HG03045 (cell line): Measurements from ENCODE around the gene KAT2A.

Experiments
- ATAC-seq: cut with Tn5 transposase; IDR thresholded peaks from one replicate; pipeline ENCODE4 v1.9.1; 2021; ENCODE audit warnings: mild to moderate bottlenecking, moderate library complexity; ENCODE audit not compliant: unreplicated experiment

The KAT2A gene

GRCh38 chr17:42135664-42136653, 14.8 kb upstream of the KAT2A start:
- no peak for ATAC-seq

DNA sequence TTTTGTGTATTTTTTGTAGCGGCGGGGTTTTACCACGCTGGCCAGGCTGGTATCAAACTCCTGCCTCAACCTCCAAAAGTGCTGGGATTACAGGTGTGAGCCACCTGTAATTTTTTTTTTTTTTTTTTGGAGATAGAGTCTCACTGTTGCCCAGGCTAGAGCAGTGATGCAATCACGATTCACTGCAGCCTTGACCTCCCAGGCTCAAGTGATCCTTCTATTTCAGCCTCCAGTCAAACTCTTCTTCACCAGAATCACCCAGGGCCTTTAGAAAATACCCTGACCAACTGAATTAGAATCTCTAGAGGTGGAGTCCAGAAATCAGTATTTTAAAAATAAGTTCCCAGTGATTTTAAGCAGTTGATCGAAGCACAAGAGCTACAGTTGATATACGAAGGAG, 14.0 kb upstream of the KAT2A start:
- no peak for ATAC-seq

DNA sequence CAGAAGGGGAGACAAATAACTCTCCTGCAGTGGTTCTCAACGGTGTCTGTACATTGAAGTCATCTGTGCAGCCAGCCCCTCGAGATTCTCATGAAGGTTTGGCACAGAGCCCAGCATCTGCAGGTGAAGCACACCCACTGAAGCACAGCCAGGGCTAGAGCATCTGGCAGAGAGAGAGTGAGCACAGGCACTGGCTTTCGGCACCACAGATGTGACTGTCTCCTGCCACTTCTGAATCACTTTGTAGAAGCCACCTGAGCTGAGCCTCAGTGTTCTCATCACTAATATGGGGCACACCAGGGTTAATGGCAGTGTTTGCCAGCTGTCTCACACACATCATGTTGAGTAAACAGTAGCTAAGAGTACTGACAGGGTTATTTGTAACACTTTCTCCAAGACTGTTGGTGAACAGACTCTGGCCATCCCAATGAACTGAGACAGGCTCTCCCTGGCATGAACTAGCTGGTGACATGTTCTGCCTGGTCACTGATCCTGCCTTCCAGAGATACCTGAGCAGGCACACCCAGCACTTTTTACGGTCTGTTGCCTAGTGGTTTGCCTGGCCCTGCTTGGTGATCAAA, 12.4 kb upstream of the KAT2A start:
- ATAC-seq: no peak

- ATAC-seq: no peak
Measured at GRCh38 chr17:42132941-42133340, 11.8 kb upstream of the KAT2A start.

DNA sequence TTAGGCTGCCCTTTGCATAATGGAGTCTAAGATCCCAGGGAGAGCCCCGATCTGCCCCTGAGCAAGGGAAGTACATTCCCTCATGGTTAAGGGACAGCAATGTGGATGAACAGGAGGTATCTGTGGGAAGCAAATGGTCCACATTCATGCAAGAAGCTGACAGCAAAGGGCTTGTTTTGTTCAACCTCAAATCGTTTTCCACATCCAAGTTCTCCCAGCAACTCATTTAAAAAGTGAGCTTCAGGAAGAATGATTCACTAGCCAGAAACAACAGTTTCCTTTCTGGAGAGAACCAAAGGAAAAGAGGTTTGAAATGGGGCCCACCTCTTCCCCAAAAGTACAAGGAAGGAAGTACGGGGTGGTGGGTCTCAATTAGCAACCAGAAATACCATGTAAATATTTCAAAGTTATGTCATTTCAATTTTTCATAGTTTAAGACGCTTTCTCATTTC, 10.8 kb upstream of the KAT2A start:
- ATAC-seq: no peak

DNA sequence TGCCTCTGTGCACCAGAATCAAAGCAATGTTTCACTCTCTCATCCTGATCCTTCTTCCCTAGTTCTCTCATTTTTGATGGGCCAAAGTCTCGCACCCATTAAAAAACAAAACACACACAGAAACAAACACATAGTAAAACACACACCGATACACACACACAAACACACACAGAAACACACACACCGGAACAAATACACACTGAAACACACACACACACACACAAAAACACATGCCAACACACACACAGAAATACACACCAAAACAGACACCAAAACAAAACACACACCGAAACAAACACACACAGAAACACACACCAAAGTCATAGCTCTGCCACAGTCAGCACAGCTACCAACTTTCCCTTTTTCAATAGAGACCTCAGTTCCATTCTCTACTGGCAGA, 10.1 kb upstream of the KAT2A start:
- ATAC-seq: no peak

- no peak for ATAC-seq
Measured at GRCh38 chr17:42130310-42130936, 9.3 kb upstream of the KAT2A start.

DNA sequence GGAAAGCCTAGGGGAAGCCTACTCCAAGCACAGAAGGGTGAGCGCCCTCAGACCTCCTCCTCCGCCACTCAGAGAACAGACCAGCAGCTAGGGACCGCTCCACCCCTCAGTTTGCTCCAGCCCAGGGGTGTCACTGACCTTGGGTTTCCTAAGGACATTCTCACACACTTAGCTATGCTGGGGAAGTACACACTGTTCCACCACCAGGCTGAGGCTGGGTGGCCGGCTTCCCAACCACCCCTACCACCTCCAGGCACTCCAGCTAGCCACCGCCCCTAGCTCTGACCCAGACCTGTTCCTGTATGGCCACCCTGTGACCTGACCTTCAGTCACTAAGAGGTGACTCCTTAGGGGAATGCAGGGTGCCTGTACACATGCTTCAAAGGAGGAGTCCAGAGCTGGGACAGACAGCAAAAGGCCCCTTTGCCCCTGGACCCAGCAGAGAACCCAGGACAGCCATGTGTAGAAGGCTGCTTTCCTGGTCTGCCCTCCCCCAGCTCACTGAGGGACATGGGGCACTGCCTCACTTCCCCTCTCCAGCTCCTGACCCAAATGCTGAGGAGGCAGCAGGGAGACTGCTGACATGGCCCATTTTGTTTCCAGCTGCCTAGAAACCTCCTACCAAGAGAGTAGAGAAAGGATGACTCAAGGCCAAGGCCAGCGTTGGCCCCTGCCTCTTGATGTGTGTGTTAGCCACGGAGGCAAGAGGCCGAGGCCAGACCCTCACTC, 8.1 kb upstream of the KAT2A start:
- ATAC-seq: no peak

DNA sequence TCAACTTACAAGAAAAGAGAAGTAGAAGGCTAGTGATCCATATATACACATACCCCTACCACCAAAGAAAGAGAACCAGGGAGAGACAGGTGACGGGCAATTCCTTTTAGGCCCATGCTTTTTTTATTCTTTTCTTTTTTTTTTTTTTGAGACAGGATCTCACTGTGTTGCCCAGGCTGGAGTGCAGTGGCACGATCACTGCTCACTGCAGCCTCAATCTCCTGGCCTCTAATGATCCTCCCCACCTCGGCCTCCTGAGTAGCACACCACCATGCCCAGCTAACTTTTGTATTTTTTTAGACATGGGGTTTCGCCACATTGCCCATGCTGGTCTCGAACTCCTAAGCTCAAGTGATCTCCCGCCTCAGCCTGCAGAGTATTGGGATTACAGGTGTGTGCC, 6.2 kb upstream of the KAT2A start:
- ATAC-seq: no peak

- no peak for ATAC-seq
Measured at GRCh38 chr17:42126836-42127235, 5.7 kb upstream of the KAT2A start.

- ATAC-seq: no peak
Measured at GRCh38 chr17:42125565-42125964, 4.4 kb upstream of the KAT2A start.

DNA sequence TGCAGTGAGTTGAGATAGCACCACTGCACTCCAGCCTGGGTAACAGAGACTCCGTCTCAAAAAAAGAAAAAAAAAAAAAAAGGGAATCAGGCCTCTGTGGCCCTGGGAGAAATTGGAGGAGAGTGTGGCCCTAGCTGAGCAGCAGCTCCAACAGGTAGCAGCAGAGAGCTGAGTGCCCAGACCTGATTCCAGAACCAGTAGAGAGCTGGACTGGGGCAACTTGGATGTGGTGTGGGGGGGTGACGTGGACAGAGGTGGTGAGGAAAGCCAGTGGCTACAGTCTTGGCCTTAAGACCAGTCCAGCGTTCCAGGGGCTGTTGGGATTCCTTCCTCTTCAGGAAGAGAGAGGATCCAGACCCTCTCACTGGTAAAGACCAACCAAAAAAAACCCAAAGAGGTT, 3.1 kb upstream of the KAT2A start:
- ATAC-seq: no peak

DNA sequence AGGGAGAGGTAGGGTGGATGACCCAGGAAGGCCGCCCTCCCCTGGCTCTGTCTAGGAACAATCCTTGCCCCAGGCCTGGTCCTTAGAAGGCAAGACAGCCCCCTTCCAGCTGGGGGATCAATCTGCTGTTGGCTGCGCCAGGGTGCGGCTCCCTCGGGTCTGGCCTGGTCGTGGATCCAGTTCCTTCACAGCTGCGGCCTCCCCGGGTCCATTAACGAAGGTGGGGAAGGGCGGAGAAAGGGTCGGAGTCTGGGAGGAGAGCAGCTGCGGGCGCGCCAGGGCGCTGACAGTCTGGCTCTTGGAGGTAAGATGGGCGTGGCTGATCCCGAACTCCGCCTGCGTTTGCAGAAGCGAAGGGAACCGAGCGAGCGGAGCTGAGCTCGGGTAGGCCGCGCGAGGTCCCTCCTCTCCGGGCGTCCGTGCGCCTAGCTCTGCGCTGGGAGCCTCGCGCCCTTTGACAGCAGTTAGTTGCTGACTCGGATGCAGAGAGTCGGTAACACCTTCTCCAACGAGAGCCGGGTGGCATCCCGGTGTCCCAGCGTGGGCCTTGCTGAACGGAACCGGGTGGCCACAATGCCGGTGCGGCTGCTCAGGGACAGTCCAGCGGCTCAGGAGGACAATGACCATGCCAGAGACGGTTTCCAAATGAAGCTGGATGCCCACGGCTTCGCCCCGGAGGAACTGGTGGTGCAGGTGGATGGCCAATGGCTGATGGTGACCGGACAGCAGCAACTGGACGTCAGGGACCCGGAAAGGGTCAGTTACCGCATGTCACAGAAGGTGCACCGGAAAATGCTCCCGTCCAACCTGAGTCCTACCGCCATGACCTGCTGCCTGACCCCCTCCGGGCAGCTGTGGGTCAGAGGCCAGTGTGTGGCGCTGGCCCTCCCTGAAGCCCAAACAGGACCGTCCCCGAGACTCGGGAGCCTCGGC, 1.5 kb upstream of the KAT2A start, which contains the start of gene HSPB9:
Gene HSPB9 (plus strand): TSS at position 434 of the 933 bp plus-strand sequence. CDS start 47 bp downstream, at position 481.
- no peak for ATAC-seq

DNA sequence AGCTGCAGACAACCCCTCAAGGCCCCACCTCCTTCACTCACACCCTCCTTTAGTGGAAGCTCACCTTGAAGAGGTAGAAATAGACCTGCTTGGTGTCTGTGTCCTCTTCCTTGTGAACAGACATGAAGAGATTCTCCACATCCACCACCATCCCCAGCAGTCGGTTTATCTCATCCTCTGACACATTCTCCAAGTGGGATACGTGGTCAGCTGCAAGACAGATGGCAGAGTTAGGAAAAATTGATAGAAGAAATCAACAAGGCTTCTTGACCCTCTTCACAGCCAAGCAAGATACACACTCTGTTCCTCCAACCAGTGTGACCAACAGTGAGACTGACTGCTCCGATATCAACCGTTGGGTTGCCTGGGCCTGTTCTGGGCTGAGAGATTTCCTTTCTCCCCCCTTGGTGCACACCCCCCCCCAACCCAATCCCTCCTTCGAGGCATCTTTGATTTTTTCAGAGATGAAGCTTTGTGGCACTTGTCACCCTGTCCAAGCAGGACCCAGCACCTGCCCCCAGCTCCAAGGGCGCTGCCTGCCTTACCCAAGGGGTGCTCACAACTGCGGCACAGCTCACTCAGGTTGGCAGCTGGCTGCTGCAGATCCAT, 902 bp downstream of the KAT2A start:
- no peak for ATAC-seq

DNA sequence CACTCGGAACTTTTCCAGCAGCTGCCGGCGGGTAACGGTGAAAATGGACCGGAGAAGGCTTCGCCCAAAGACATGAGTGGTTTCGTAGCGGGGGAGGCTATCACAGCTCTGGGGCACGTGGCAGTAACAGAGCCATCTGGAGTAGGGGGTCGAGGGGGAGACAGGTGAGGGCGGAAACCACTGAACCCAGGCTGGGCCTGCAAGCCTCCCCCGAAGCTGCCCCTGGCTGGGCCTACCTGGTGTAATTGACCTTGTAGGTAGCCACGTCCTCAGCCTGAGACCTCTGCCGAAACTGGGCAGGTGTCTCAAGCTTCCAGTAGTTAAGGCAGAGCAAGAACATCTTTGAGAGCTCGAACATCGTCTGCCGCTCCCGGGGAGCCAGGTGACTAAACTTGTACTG, 1.9 kb downstream of the KAT2A start:
- ATAC-seq: no peak

DNA sequence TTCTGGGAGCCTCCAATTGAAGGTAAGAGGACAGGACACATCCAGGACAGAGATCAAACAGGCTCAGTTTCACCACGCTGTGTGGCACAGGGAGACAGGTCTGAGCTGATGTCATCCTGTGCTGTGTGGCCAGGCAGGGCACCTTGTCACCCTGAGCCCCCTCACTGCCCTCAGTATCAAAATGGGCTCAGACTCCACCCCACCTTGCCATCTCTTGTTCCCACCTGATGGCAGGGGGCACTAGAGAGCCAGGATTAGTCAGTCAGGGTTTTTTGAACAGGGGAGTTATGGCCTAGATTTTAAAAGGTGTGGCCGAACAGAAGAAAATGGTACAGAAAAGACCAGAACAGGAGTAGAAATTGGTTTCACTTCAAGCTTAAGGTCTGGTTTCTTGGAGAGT, 2.6 kb downstream of the KAT2A start:
- ATAC-seq: no peak

DNA sequence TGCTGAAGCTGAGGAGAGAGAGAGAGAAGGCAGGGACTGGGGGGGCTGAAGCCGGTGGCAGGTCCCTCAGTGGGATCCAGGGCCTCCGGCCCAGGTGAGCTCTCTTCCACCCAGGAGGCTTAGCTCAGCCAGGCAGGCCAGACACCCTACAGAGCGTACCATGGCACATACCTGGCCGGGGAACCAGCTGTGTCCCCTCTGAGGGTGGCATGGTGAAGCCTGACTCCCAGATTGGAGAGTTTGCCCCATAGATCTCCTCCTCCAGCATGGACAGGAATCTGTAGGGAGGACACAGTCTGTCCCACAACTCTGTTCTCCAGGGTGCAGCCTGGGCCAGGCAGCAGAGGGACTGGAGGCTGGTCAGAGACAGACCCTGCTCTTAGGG, 3.0 kb downstream of the KAT2A start:
- no peak for ATAC-seq

DNA sequence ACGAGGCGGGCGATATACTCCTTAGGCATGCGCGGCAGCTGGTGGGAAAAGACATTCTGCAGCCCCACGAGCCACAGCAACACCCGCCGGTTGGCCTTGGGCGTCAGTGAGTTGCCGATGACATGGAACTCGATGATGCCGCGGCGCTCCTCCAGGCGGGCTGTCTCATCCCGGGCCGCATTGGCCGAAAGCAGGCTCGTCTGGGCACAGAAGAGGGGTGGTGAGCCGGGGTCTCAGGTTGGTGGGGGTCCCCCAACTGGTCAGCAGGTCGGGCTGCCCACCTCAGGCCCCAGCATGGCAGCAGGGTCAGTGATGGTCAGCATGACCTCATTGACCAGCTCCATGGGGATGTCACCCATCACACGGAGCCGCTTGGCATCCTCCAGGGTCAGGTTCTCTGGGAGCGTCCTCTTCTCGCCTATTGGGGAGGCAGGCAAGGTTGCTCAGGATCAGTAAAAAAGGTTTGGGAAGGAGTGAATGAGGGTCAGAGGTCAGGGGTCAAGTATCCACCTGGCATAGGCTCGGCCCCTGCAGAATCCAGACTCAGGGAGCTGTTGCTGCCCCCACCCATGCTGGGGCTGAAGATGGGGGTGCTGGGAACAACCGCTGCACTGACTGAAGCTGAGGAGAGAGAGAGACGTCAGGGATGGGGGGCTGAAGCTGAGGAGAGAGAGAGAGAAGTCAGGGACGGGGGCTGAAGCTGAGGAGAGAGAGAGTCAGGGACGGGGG, 3.6 kb downstream of the KAT2A start:
- no peak for ATAC-seq
